HepG2 (cell line): Measurements from ENCODE around the gene SAMD4A. TPM values are rescaled to one million over a fixed set of nuclear protein-coding genes. Genes with fewer than 3 reads are reported as not detected.

ENCODE experiments used
- ATAC-seq: fragments of 200-7000 bp; cut with Tn5 transposase; 3 replicates; pipeline ENCODE4 v1.9.1; 2020; ENCODE audit warnings: mild to moderate bottlenecking, moderate library complexity
- BruUV-seq: library from RNA; stranded (reverse); fragments of 400-500 nt; replicated peaks from 2 replicates; lab custom pipeline; 2021; lab: Mats Ljungman, UMichigan
- CTCF ChIA-PET: fragments of 300-600 bp; formaldehyde crosslinking; extraction: SDS; loops from one replicate; lab custom pipeline; 2021; ENCODE audit warnings: low total read pairs, inconsistent platforms, low intra/inter-chr PET ratio; lab: Yijun Ruan, JAX
- POLR2A ChIA-PET: fragments of 350-600 bp; sonication (Branson Sonifier 250); formaldehyde crosslinking; loops from one replicate; lab custom pipeline; 2020; ENCODE audit warnings: antibody characterized with exemption, inconsistent platforms; lab: Yijun Ruan, JAX
- DNase-seq: peaks from one replicate; pipeline ENCODE4 v3.0.0-alpha.2; 2015; ENCODE audit warnings: low spot score
- FAIRE-seq: peaks from 3 replicates; lab custom pipeline; 2011; peaks lifted over from hg19 to GRCh38; lab: Jason Lieb, UNC
- H2AFZ ChIP-seq: one replicate; pipeline ENCODE4 v1.6.1; 2011; ENCODE audit warnings: low read length, inconsistent platforms
- H3K27ac ChIP-seq: fragments of 300-600 bp; 3 replicates; pipeline ENCODE4 v1.8.0; 2011; ENCODE audit warnings: mixed run types, mild to moderate bottlenecking, mixed read lengths, low read length, inconsistent platforms; ENCODE audit not compliant: insufficient read depth; ENCODE audit errors: extremely low read length
- H3K27me3 ChIP-seq, 2 experiments: fragments of 200-600 bp in 1 of 2; 2 replicates in 1 of 2; 3 replicates in 1 of 2; pipeline versions ENCODE4 v1.6.0 to v1.8.0; 2011; ENCODE audit warnings: low read length in 2 of 2, mild to moderate bottlenecking in 2 of 2, moderate library complexity in 2 of 2, inconsistent platforms in 1 of 2; ENCODE audit not compliant: insufficient read depth in 2 of 2, control insufficient read depth in 1 of 2
- H3K36me3 ChIP-seq, 2 experiments: fragments of 200-600 bp in 1 of 2; replicated peaks in 1 of 2; 2 replicates in 1 of 2; 3 replicates in 1 of 2; pipeline versions ENCODE4 v1.5.1 to v1.8.0; 2011; ENCODE audit warnings: low read length in 2 of 2, inconsistent platforms in 1 of 2; ENCODE audit not compliant: insufficient read depth in 2 of 2, control insufficient read depth in 1 of 2
- H3K4me1 ChIP-seq: 2 replicates; pipeline ENCODE4 v1.5.1; 2012; ENCODE audit warnings: low read length, inconsistent platforms; ENCODE audit not compliant: insufficient read depth
- H3K4me2 ChIP-seq: 2 replicates; pipeline ENCODE4 v1.6.0; 2011; ENCODE audit warnings: low read depth, low read length, inconsistent platforms
- H3K4me3 ChIP-seq, 3 experiments: fragments of 200-600 bp in 1 of 3; sonication (generic), shearing (Covaris generic) in 1 of 3; replicated peaks in 1 of 3; 2 replicates each; pipeline ENCODE4 v1.5.1; 2011 to 2016; ENCODE audit warnings: low read length in 3 of 3, inconsistent platforms in 2 of 3, low read depth in 2 of 3, mild to moderate bottlenecking in 2 of 3, control low read depth in 1 of 3, mixed read lengths in 1 of 3; ENCODE audit not compliant: insufficient read depth in 1 of 3
- H3K79me2 ChIP-seq: one replicate; pipeline ENCODE4 v1.6.1; 2011; ENCODE audit warnings: low read length, inconsistent platforms; ENCODE audit not compliant: insufficient read depth
- H3K9ac ChIP-seq: 2 replicates; pipeline ENCODE4 v1.6.0; 2011; ENCODE audit warnings: mild to moderate bottlenecking, low read depth, low read length, inconsistent platforms; ENCODE audit not compliant: insufficient read depth
- H3K9me3 ChIP-seq: 2 replicates; pipeline ENCODE4 v1.5.1; 2012; ENCODE audit warnings: mild to moderate bottlenecking, low read length
- H4K20me1 ChIP-seq: 2 replicates; pipeline ENCODE4 v1.6.0; 2011; ENCODE audit warnings: inconsistent platforms, mild to moderate bottlenecking, low read length, moderate library complexity; ENCODE audit not compliant: insufficient read depth
- EZH2 ChIP-seq: conservative IDR thresholded peaks from 2 replicates; pipeline ENCODE4 v1.6.1; 2012; ENCODE audit warnings: mild to moderate bottlenecking, low read depth, low read length, moderate library complexity
- HBP1 ChIP-seq: IDR thresholded peaks from 2 replicates; pipeline ENCODE4 v1.6.1; 2016; ENCODE audit warnings: low read depth, control low read depth
- MAFF ChIP-seq: IDR thresholded peaks from 2 replicates; pipeline ENCODE4 v1.6.1; 2011; ENCODE audit warnings: low read depth, low read length, improper control_type of control experiment
- MAFK ChIP-seq, 2 experiments: IDR thresholded peaks in 1 of 2; conservative IDR thresholded peaks in 1 of 2; 2 replicates each; pipeline ENCODE4 v1.6.1; 2011; ENCODE audit warnings: improper control_type of control experiment in 2 of 2, low read length in 2 of 2
- MZF1 ChIP-seq: sonication (generic); formaldehyde crosslinking; IDR thresholded peaks from 2 replicates; pipeline ENCODE4 v1.8.1; 2023; ENCODE audit warnings: mild to moderate bottlenecking, missing genetic modification reagents, borderline replicate concordance
- RBAK ChIP-seq: sonication (generic); formaldehyde crosslinking; IDR thresholded peaks from 2 replicates; pipeline ENCODE4 v1.5.1; 2020; ENCODE audit warnings: mild to moderate bottlenecking, missing genetic modification reagents
- ZMAT5 ChIP-seq: sonication (generic); formaldehyde crosslinking; IDR thresholded peaks from 2 replicates; pipeline ENCODE4 v1.5.0; 2020; ENCODE audit warnings: mild to moderate bottlenecking, low read depth, missing genetic modification reagents, borderline replicate concordance
- ZNF160 ChIP-seq: sonication (generic); formaldehyde crosslinking; IDR thresholded peaks from 2 replicates; pipeline ENCODE4 v1.8.0; 2022; ENCODE audit warnings: mild to moderate bottlenecking, inconsistent platforms, missing genetic modification reagents
- ZNF572 ChIP-seq: sonication (generic); formaldehyde crosslinking; IDR thresholded peaks from 2 replicates; pipeline ENCODE4 v1.5.1; 2020; ENCODE audit warnings: mild to moderate bottlenecking, missing genetic modification reagents
- ZNF616 ChIP-seq: sonication (generic); formaldehyde crosslinking; IDR thresholded peaks from 2 replicates; pipeline ENCODE4 v1.5.0; 2020; ENCODE audit warnings: low read depth, mild to moderate bottlenecking, missing genetic modification reagents
- WGBS: methylation state at CpG from one replicate; pipeline ENCODE4 v1.1.6; 2017; ENCODE audit warnings: low lambda C conversion rate; 5-methylcytosine and 5-hydroxymethylcytosine counted together
- in situ Hi-C: cut with HindIII; loops from 2 replicates; pipeline ENCODE4 v1.10.0; 2017; ENCODE audit warnings: low pct_unique_long_range_greater_than_20kb; ENCODE audit not compliant: extremely low pct_ligation_motif_present
- intact Hi-C: fragments of 100-400 bp; cut with micrococcal nuclease; formaldehyde crosslinking; loops from one replicate; pipeline ENCODE4 v1.10.0; 2022; ENCODE audit not compliant: unreplicated experiment
- polyA plus RNA-seq, 8 experiments: library from polyadenylated mRNA; depleted of rRNA in 3 of 8; stranded (reverse) in 7 of 8; unstranded in 1 of 8; fragments of >200 nt; fragmentation: Illumina TruSeq in 4 of 8; extraction: Trizol in 4 of 8; gene quantifications; 2 replicates each; pipeline versions ENCODE4 v1.2.1 to v1.2.3, GENCODE V29; 2011 to 2016; ENCODE audit warnings: low read depth in 4 of 8, missing spikeins in 1 of 8, mixed read lengths in 1 of 8; ENCODE audit not compliant: insufficient read depth in 1 of 8
- total RNA-seq, 5 experiments: library from RNA; depleted of rRNA; stranded (reverse); fragments of >200 nt; fragmentation: Illumina TruSeq; extraction: Trizol; gene quantifications; 2 replicates each; pipeline ENCODE4 v1.2.3, GENCODE V29; 2016; ENCODE audit warnings: low read depth in 1 of 5

Gene SAMD4A
- total and polyA plus RNA-seq, 2 of the 13 experiments (the other 11 are each of a cell fraction or from before 2014, with no cell fraction given), result 11.8 to 13.0 TPM

- no peak for ATAC-seq
- Histone ChIP-seq H3K9me3 (no peaks in the 10 kb centered on the region), H2AFZ (no peak overlapping the region), H3K9ac (no peak overlapping the region), H3K27ac (no peak overlapping the region), H3K79me2 (peaks cover 33% of the 10 kb centered on the region), H3K4me1 (peaks cover 51% of the 10 kb centered on the region), H3K36me3 (peaks cover 4 to 22% of the 10 kb centered on the region in 2 experiments; a peak in 3 of 5 replicates), H3K4me2 (no peak overlapping the region), H3K4me3 (no peak overlapping the region)
- CTCF ChIA-PET, result no interaction called here
- no peak for FAIRE-seq
- 96% methylated on average over 5 of the region's 5 CpGs for WGBS
- intact Hi-C loops, result no loop called here
- BruUV-seq, result no TSS peak
- in situ Hi-C loops, result no loop called here
- POLR2A ChIA-PET, result no interaction called here
- TF ChIP-seq ZNF616 (CRISPR knock-in tag) (no peak), ZNF572 (no peak)
- TF ChIP-seq, all 625 proteins: peak for 0
- no peak for DNase-seq
- Histone ChIP-seq H4K20me1 (peaks cover 4% of the 10 kb centered on the region; the same call in 1 of the 2 replicates), H3K27me3 (no peaks in the 10 kb centered on the region)
Measured at GRCh38 chr14:54609576-54609975, 42.6 kb downstream of the SAMD4A start.

- in situ Hi-C loops, result no loop called here
- POLR2A ChIA-PET, result no interaction called here
Measured at GRCh38 chr14:54610051-54610977, 43.4 kb downstream of the SAMD4A start.

More at GRCh38 chr14:54610051-54610977, 43.4 kb downstream of the SAMD4A start:
- H4K20me1 ChIP-seq, result peaks cover 4% of the 10 kb centered on the region; the same call in 1 of the 2 replicates
- no peak overlapping the region for H3K9ac ChIP-seq
- intact Hi-C loops, result no loop called here
- peaks cover 4 to 16% of the 10 kb centered on the region in 2 experiments; a peak in 4 of 5 replicates for H3K36me3 ChIP-seq
- no peak for FAIRE-seq
- H3K4me1 ChIP-seq, result peaks cover 52% of the 10 kb centered on the region
- H3K9me3 ChIP-seq, result no peaks in the 10 kb centered on the region
- WGBS, result 96% methylated on average over 12 of the region's 12 CpGs
- no peaks in the 10 kb centered on the region for H3K27me3 ChIP-seq
- TF ChIP-seq ZMAT5 (CRISPR knock-in tag) (no peak), MZF1 (no peak), MAFF (peak; percentile 70), HBP1 (CRISPR knock-in tag) (no peak), ZNF160 (CRISPR knock-in tag) (no peak), EZH2 (no peak), RBAK (no peak), MAFK (conservative IDR thresholded peaks at IDR 0.05 in 1 of 2, IDR thresholded peaks at IDR 0.05 in 1 of 2; ENCODE audit: low read length in 2 of 2) (peak; percentile 45 to 80; a peak in 3 of 4 replicates)
- no peak overlapping the region for H2AFZ ChIP-seq
- DNase-seq, result no peak
- H3K4me2 ChIP-seq, result no peak overlapping the region
- no peak overlapping the region for H3K4me3 ChIP-seq
- H3K27ac ChIP-seq, result no peak overlapping the region
- CTCF ChIA-PET, result no interaction called here
- ATAC-seq, result no peak
- H3K79me2 ChIP-seq, result peaks cover 33% of the 10 kb centered on the region
- no TSS peak for BruUV-seq
